Adrenal gland (tissue), 12 donors: ENCODE results near the gene CEP72. TPM values are rescaled to one million over a fixed set of nuclear protein-coding genes. Genes with fewer than 3 reads are reported as not detected.
A peak's percentile ranks its signal among the peaks of the same experiment; 100 is the strongest.

Experiments
- DNase-seq, 7 donors: peaks; one replicate each; pipeline ENCODE4 v3.0.0-alpha.2; 2019 to 2020
- H3K27ac ChIP-seq, 5 donors: fragments of 200-600 bp; sonication (generic) in 4 of 5; 1 replicate in 3 of 5; 2 replicates in 2 of 5; pipeline versions ENCODE4 v1.5.1 to v1.8.0; 2016 to 2020; ENCODE audit warnings: mild to moderate bottlenecking in 1 of 5
- H3K27me3 ChIP-seq: fragments of 200-600 bp; 2 replicates; pipeline ENCODE4 v1.8.0; 2021
- H3K36me3 ChIP-seq, 2 donors: fragments of 200-600 bp; replicated peaks in 1 of 2; 1 replicate in 1 of 2; 2 replicates in 1 of 2; pipeline versions ENCODE4 v1.5.1 to v1.8.0; 2018 to 2022
- H3K4me1 ChIP-seq, 2 donors: fragments of 200-600 bp; replicated peaks in 1 of 2; 1 replicate in 1 of 2; 2 replicates in 1 of 2; pipeline versions ENCODE4 v1.5.1 to v1.8.0; 2018 to 2021
- H3K4me3 ChIP-seq, 4 donors: fragments of 200-600 bp; sonication (generic) in 3 of 4; one replicate each; pipeline ENCODE4 v1.5.1; 2016 to 2018
- H3K9me3 ChIP-seq, 3 donors: fragments of 200-600 bp; sonication (generic) in 1 of 3; replicated peaks in 1 of 3; 1 replicate in 2 of 3; 2 replicates in 1 of 3; pipeline versions ENCODE4 v1.5.1 to v1.8.0; 2016 to 2021
- CTCF ChIP-seq, 6 experiments: fragments of 450-650 bp in 4 of 6; fragments of 200-600 bp in 2 of 6; sonication (generic) in 1 of 6; IDR thresholded peaks; 1 replicate in 5 of 6; 2 replicates in 1 of 6; pipeline versions ENCODE4 v1.5.1 to v1.8.0; 2016 to 2021; ENCODE audit warnings: antibody characterized with exemption in 6 of 6, mild to moderate bottlenecking in 2 of 6, moderate library complexity in 1 of 6
- POLR2A ChIP-seq, 2 donors: fragments of 450-650 bp; IDR thresholded peaks; one replicate each; pipeline ENCODE4 v1.6.1; 2017; ENCODE audit warnings: antibody characterized with exemption in 2 of 2, mild to moderate bottlenecking in 2 of 2, moderate library complexity in 1 of 2
- WGBS, 4 donors: extraction: QIAGEN DNeasy Blood & Tissue Kit in 2 of 4; methylation state at CpG; one replicate each; pipeline versions ENCODE4 v1.1.5 to v1.1.7; 2013 to 2017; 5-methylcytosine and 5-hydroxymethylcytosine counted together
- intact Hi-C, 2 donors: fragments of 100-400 bp; cut with DNase I; formaldehyde crosslinking; loops; one replicate each; pipeline versions ENCODE4 v1.14.1 to v1.15.0; 2022 to 2023
- polyA plus RNA-seq, 3 donors: library from polyadenylated mRNA; stranded (reverse); fragments of 200-250 nt in 2 of 3; fragments of 350-450 nt in 1 of 3; fragmentation: Illumina TruSeq in 1 of 3; extraction: RNeasy Lipid Tissue Mini Kit (QIAGEN cat#74804) in 1 of 3; gene quantifications; one replicate each; pipeline ENCODE4 v1.2.3, GENCODE V29; 2013 to 2014
- total RNA-seq, 9 donors: library from RNA; depleted of rRNA in 4 of 9; stranded (reverse); fragments of >200 nt in 4 of 9; fragments of 120-200 nt in 1 of 9; fragmentation: NEBNext Ultra II Directional in 1 of 9; extraction: Animal tissue kit (Norgen Biotek cat#: 25700) in 1 of 9; gene quantifications; one replicate each; pipeline versions ENCODE4 v1.1.0 to v1.2.4, GENCODE V29; 2013 to 2023
- donor health status: healthy with polysubstance abuse.
- donor health status: Bipolar disorder and iron deficiency.
- donor health status: DM: yes; HTN: yes; CAD: no.
- donor health status: DM: no; HTN: no; CAD: no.
- donor health status: DM: no; HTN: no; CAD: no.
- donor health status: DM: yes; HTN: yes; CAD: no.

CEP72 gene
- total and polyA plus RNA-seq, 12 donors = 0.36 to 7.8 (median 2.5) TPM

- H3K27me3 ChIP-seq = no peaks in the 10 kb centered on the region
- H3K4me1 ChIP-seq = peaks cover 0 to 23% of the 10 kb centered on the region in 2 donors
- peaks cover 0 to 4% of the 10 kb centered on the region in 2 donors for H3K36me3 ChIP-seq
- no peak overlapping the region for H3K27ac ChIP-seq
- H3K4me3 ChIP-seq = no peak overlapping the region
- TF ChIP-seq CTCF (IDR thresholded peaks at IDR 0.05) (no peak), POLR2A (IDR thresholded peaks at IDR 0.05) (no peak)
- DNase-seq = no peak
- WGBS, 4 donors = 86 to 88% (median 87%) methylated on average over 31 to 44 of the region's 44 CpGs
- no peaks in the 10 kb centered on the region for H3K9me3 ChIP-seq
- intact Hi-C loops = no loop called here
These were observed 56.3 kb downstream of the CEP72 start for GRCh38 chr5:668283-668995.

- Histone ChIP-seq H3K27ac (no peak overlapping the region), H3K9me3 (no peaks in the 10 kb centered on the region), H3K4me1 (peaks cover 0 to 26% of the 10 kb centered on the region in 2 donors), H3K36me3 (no peaks in the 10 kb centered on the region), H3K4me3 (no peak overlapping the region), H3K27me3 (no peaks in the 10 kb centered on the region)
- intact Hi-C loops = no loop called here
- TF ChIP-seq CTCF (IDR thresholded peaks at IDR 0.05) (peak; percentile 36 to 66 (median 51)), POLR2A (IDR thresholded peaks at IDR 0.05) (no peak)
- DNase-seq = peak in 3 of 7 donors; percentile 25 to 51 (median 41)
- WGBS, 4 donors = 46 to 70% (median 57%) methylated on average over 3 to 40 of the region's 40 CpGs
These were observed 57.1 kb downstream of the CEP72 start for GRCh38 chr5:669111-669841.

GRCh38 chr5:669842-670395, 57.8 kb downstream of the CEP72 start:
- Histone ChIP-seq H3K36me3 (no peaks in the 10 kb centered on the region), H3K27me3 (no peaks in the 10 kb centered on the region), H3K4me1 (peaks cover 0 to 26% of the 10 kb centered on the region in 2 donors), H3K4me3 (no peak overlapping the region), H3K27ac (no peak overlapping the region), H3K9me3 (no peaks in the 10 kb centered on the region)
- DNase-seq = peak in 1 of 7 donors; percentile 13
- intact Hi-C loops = loop anchor here (2.0 to 10.0 kb wide), 3 partner anchors 125 to 237 kb away; no protein-coding TSS in a partner anchor
- TF ChIP-seq POLR2A (IDR thresholded peaks at IDR 0.05) (no peak), CTCF (IDR thresholded peaks at IDR 0.05) (no peak)
- WGBS, 4 donors = 81 to 85% (median 85%) methylated on average over 7 to 22 of the region's 22 CpGs; no CpG with 5 or more reads in 1 of the 4 donors
